ENCODE measurements around the gene MRPS12.
"Not testable (repeated sequence)": the region's sequence is repeated elsewhere in the genome, so short reads cannot be mapped to it uniquely, and the experiment has no call there.

The MRPS12 gene

DNA sequence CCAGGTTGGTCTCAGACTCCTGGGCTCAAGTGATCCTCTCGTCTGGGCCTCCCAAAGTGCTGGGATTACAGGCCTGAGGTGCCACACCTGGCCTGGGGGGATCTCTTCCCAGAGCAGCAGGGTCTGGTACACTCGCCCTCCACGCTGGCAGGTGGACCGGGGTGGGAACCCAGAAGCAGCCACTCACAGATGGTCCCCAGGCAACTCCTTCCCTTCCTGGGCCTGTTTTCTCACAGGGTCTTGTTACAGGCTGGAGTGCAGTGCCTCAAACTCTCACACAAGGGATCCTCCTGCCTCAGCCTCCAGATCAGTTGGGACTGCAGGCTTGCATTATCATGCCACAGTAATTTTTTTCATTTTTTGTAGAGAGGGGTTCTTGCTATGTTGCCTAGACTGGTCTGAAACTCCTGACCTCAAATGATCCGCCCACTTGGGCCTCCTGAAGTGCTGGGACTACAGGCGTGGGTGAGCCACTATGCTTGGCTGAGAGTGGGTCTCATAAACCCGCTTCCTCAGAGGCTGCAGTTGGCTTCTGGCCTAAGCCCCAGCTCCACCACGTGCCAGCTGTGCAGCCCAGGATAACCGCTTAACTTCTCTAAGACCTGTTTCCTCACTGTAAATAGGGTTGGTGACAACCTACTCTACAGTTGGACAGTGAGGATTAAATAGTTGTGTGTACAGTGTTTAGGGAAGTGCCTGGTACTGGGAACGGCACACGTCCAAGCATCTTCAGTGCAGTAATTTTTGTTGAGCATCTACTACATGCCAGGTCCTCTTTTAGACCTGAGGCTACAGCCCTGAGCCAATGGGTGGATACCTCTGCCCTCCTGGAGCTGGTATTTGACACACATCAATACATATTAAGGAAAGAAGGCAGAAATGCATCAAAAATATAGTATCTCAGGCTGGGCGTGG, 17.9 kb upstream of the MRPS12 start:
- DNase-seq, result no peak

- DNase-seq, result no peak
These were observed 16.8 kb upstream of the MRPS12 start for GRCh38 chr19:38913958-38914357.

DNA sequence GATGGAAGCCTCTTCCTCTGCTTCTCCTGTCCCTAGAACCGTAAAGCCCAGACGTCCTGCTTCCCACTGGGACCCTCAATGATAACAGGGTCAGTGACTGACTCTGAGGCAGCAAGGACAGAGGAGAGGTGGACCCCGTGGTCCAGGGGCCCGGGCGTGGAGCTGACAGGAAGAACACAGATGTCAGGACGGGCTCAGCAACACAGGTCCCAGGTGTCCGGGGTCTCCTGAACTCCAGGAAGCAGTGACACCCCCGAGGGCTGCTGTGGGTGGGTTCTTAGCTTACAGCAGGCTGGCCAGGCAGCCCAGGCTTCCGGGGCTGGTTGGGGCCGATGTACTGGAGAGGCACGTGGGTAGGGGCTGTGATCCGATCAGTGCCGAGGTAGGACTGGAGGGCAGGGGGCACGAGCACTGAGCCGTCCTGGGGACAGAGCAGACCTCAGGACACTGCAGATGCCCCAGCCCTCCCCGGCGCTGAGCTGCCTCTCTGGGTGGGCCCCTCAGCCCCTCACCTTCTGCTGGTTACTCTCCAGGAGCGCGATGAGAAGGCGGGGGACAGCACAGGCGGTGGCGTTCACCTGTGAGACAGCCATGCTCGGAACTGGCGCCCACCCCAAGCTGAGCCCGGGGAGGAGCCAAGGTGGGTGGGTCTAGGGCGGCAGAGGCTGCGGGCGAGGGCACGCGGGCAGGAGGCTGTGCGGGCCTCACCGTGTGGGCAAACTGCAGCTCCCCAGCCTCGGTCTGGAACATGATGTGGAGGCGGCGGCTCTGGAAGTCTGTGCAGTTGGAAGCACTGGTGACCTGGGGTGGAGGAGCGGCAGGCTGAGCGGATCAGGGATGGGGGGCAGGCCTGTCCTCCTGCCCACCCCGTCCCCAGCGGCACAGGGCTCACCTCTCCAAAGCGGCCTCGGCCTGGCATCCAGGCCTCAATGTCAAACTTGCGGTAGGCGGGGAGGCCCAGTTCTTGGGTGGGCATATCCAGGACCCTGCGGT, 15.1 kb upstream of the MRPS12 start:
- peak; percentile 51 for DNase-seq

GRCh38 chr19:38917516-38917915, 13.2 kb upstream of the MRPS12 start:
- DNase-seq, result no peak

GRCh38 chr19:38917921-38918491, 12.7 kb upstream of the MRPS12 start:
- DNase-seq, result peak; percentile 67

DNA sequence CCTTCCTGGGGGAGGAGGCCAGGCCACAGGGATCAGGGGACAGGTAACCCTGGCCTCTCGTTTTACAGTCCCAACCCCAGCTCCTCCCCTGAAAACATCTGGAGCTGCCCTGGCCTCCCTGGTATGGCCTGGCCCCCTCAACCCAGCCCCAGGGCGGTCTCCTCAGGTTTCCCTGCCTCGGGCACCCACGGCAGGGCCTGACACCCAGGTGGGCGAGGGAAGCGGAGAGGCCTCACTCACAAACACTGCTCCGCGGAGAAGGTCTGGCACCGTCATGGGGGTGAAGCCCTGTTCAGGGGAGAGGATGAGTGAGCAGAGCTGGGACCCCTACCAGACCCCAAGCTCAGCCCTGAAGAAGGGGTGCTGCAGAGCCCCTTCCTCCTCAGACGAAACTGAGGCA, 12.2 kb upstream of the MRPS12 start:
- peak; percentile 50 for DNase-seq

DNA sequence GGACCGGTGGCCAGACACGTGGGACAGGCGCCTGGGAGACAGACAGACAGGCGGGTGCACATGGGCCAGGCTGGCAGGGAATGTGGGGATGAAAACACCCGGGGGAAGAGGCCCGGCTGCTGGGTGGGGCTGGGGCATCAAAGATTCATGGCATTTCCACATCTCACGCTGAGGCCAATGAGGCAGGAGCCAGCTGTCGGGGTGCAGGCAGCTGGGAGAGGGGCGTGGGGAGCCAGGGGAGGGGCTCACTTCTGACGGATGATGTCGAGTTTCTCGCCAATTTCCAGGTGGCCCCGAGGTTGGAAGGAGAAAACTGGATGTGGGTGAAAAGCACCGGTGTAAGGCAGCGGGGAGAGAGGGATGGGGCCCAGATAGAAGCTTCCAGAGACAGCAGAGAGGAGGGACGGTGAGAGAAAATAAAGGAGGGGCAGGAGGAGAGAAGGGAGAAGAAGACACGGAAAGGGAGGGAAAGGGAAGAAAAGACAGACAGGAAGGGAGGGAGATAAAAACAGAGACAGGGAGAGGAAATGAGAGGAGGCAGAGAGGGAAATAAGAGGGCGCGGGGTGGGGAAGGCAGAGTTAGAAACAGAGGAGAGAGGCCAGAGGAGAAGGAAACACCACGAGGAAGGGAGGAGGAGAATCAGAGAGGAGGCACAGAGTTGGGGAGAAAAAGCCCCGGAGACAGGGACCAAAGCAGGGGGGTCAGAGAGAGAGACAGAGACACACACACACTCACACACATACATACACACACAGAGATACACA, 10.7 kb upstream of the MRPS12 start:
- DNase-seq, result no peak

- DNase-seq, result no peak
These were observed 9.9 kb upstream of the MRPS12 start for GRCh38 chr19:38920602-38921419.

GRCh38 chr19:38921420-38922274, 9.1 kb upstream of the MRPS12 start:
- no peak for DNase-seq

GRCh38 chr19:38922482-38922881, 8.3 kb upstream of the MRPS12 start:
- no peak for DNase-seq

DNA sequence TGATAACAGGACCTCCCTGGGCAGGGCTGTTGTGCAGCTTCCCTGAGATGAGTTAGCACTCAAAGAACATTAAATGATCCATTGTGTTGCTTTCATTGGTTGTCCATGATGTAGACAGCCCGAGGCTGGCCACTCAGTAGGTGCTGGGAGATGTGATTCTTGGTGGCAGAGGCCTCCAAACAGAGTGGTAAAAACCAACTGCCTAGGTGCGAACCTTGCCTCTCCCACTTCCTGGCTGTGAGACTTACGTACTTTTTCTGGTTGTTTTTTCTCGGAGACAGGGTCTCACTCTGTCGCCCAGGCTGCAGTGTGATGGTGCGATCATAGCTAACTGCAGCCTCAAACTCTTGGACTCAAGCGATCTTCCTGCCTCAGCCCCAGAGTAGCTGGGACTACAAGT, 6.4 kb upstream of the MRPS12 start:
- DNase-seq, result no peak

DNA sequence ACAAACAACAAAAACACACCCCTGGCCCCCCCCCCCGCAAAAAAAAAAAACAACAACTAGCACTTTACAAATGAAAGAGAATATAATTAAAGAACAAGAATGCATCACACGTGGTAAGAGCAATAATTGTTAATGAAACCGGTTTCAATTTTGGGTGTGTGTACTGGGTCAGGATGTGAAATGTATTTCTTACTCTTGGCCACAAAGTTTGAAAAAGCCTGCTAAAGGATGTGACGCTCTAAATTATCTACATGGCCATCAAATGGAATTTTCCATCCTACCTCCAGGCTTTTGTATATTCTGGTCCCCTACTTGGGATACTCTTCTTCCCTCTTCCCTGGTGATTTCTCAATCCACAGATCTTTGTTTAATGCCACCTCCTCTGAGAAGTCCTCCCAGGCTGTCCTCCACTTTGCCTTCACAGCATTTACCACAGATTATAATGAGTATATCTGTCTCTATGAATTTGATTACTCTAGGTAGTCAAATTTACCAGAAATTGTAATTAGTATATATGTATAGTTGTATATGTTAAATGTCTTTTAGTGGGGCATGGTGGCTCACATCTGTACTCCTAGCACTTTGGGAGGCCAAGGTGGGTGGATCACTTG, 2.2 kb upstream of the MRPS12 start:
- DNase-seq, result no peak

DNA sequence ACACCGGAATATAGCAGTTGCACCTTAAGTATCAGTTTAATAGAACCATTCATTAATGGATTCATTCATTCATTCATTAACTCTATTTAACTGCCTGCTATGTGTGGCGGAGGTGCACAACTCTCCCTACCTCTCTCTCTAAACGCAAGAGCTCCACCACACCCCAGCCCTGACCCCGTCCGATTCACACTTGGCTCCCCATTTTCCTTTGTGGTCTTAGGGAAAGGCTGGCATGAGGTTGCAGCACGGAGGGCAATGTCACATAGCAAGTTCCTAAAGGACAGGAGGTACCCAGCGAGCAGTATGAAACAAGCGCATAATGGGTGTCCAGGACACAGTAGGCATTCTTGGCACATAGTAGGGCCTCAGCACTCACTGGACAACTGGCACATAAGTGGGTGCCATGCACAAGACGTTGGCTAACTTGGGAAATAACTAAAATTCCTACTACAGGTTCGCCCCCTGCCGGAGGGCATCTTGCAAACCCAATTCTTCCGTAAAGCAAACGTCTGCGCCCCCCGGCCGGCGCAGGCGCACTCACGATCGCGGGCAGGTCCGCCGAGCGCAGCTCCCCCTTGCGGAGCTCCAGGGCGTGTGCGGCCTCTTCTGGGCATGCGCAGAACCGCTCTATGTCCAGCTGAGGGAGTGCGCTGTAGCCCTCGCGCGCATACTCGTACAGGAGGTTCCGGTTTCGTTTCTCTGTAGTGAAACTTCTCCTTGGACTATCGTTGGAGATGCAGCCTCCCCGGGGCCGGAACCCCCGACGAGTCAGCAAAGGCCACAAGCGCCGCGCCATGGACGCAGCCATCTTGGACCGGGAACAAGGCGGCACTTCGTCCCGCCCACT, 592 bp upstream of the MRPS12 start, which contains the start of gene SARS2:
TSS of gene SARS2 (minus strand) at position 835 of the 847 bp plus-strand sequence. CDS start at position 808, 27 bp downstream.
- peak; percentile 95 for DNase-seq

DNA sequence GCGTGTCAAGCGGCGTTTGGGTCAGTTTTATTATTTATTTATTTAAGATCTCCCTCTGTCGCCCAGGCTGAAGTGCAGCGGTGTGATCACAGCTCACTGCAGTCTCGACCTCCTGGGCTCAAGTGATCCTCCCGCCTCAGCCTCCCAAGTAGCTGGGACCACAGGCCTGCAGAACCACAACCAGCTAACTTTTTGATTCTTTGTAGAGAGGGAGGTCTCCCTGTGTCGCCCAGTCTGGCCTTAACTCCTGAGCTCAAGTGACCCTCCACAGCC, 713 bp downstream of the MRPS12 start:
- DNase-seq, result no peak

DNA sequence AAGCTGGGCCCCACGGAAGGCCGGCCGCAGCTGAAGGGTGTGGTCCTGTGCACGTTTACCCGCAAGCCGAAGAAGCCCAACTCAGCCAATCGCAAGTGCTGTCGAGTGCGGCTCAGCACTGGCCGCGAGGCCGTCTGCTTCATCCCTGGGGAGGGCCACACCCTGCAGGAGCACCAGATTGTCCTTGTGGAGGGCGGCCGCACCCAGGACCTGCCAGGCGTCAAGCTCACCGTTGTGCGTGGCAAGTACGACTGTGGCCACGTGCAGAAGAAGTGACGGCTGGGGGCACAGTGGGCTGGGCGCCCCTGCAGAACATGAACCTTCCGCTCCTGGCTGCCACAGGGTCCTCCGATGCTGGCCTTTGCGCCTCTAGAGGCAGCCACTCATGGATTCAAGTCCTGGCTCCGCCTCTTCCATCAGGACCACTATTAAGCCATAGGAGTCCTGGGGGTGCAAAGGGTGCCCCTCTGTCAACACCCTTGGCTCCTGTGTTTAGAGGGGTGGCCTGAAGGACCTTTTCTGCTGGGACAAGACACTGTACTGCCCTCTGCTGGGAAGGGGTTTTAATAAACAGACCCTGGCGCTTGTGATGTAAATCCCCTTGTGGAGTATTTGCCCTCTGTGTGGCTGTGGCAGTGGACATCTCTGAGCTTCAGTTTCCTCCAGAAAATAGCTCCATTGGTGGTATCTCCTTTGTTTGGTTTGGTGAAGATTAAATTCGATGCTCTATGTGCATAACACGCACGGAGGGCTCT, 1.9 kb downstream of the MRPS12 start:
- no peak for DNase-seq

DNA sequence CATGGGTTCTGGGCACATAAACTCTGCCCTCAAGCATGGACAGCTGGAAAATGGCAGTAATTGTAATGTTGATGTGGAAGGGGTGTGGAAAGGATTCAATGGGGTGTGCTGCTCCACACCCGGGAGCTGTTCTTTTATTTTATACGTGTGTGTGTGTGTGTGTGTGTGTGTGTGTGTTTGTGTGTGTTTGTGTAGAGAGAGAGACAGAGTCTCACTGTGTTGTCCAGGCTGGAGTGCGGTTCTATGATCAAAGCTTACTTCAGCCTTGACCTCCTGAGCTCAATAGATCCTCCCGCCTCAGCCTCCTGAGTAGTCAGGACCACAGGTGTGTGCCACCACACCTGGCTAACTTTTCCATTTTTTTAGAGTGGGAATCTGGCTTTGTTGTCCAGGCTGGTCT, 2.8 kb downstream of the MRPS12 start:
- DNase-seq, result no peak

- no peak for DNase-seq
These were observed 9.2 kb downstream of the MRPS12 start for GRCh38 chr19:38939957-38940356.

DNA sequence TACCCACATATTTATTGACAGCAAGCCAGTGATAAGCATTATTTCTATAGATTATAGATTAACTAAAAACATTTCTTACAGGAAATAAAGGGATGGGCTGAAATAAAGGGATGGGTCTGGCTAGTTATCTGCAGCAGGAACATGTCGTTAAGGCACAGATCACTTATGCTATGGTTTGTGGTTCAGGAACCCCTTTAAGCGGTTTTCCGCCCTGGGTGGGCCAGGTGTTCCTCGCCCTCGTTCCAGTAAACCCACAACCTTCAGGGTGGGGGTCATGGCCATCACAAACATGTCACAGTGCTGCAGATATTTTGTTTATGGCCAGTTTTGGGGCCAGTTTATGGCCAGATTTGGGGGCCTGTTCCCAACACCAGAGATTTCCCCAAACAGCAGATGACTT, 10.7 kb downstream of the MRPS12 start:
- not testable (repeated sequence) for DNase-seq

Data from islet precursor cell (in vitro differentiated cells).